ENCODE results near the gene ABHD1. TPM values are rescaled to one million over a fixed set of nuclear protein-coding genes. Genes with fewer than 3 reads are reported as not detected.
"Not testable (repeated sequence)": the region's sequence is repeated elsewhere in the genome, so short reads cannot be mapped to it uniquely, and the experiment has no call there.

ABHD1 gene
- total RNA-seq, 2 experiments from 2014 or later, result 0.17 to 0.19 TPM

- H3K27ac Mint-ChIP-seq, result no peak overlapping the region
- H3K27me3 Mint-ChIP-seq (ENCODE audit: low read depth), result no peaks in the 10 kb centered on the region
- no peaks in the 10 kb centered on the region for H3K9me3 Mint-ChIP-seq
- CTCF ChIA-PET, result interaction anchor here (0.6 to 4.7 kb wide), 8 partner anchors 10 to 204 kb away, joined by 3 to 33 read pairs (median 5); no protein-coding TSS in a partner anchor
- no peak for DNase-seq
- peaks cover 1% of the 10 kb centered on the region for H3K36me3 Mint-ChIP-seq (ENCODE audit: low read depth)
- H3K4me3 Mint-ChIP-seq, result no peak overlapping the region
- peaks cover 12% of the 10 kb centered on the region for H3K4me1 Mint-ChIP-seq (ENCODE audit: low read depth)
- intact Hi-C loops (cut with micrococcal nuclease), result loop anchor here (5.0 kb wide), 1 partner anchor 163 kb away; the partner anchor contains the start of gene SLC30A3
Measured at GRCh38 chr2:27099334-27099955, 24.2 kb upstream of the ABHD1 start.

- no peak overlapping the region for H3K4me3 Mint-ChIP-seq
- H3K9me3 Mint-ChIP-seq, result no peaks in the 10 kb centered on the region
- H3K27ac Mint-ChIP-seq, result no peak overlapping the region
- CTCF ChIA-PET, result interaction anchor here (1.0 to 4.7 kb wide), 7 partner anchors 8 to 203 kb away, joined by 3 to 33 read pairs (median 5); no protein-coding TSS in a partner anchor
- intact Hi-C loops (cut with micrococcal nuclease), result no loop called here
- H3K27me3 Mint-ChIP-seq (ENCODE audit: low read depth), result no peaks in the 10 kb centered on the region
- no peak for DNase-seq
- H3K4me1 Mint-ChIP-seq (ENCODE audit: low read depth), result peaks cover 12% of the 10 kb centered on the region
- peaks cover 1% of the 10 kb centered on the region for H3K36me3 Mint-ChIP-seq (ENCODE audit: low read depth)
Measured at GRCh38 chr2:27100036-27100435, 23.6 kb upstream of the ABHD1 start.

- CTCF ChIA-PET, result interaction anchor here (1.0 to 1.5 kb wide), 2 partner anchors 20 to 163 kb away, joined by 3 to 4 read pairs; no protein-coding TSS in a partner anchor
- no peak overlapping the region for H3K4me3 Mint-ChIP-seq
- intact Hi-C loops (cut with micrococcal nuclease), result no loop called here
- no peaks in the 10 kb centered on the region for H3K4me1 Mint-ChIP-seq (ENCODE audit: low read depth)
- H3K27me3 Mint-ChIP-seq (ENCODE audit: low read depth), result no peaks in the 10 kb centered on the region
- DNase-seq, result no peak
- peaks cover 1% of the 10 kb centered on the region for H3K36me3 Mint-ChIP-seq (ENCODE audit: low read depth)
- H3K27ac Mint-ChIP-seq, result no peak overlapping the region
- no peaks in the 10 kb centered on the region for H3K9me3 Mint-ChIP-seq
Measured at GRCh38 chr2:27102329-27102728, 21.3 kb upstream of the ABHD1 start.

- peaks cover 6% of the 10 kb centered on the region for H3K27me3 Mint-ChIP-seq (ENCODE audit: low read depth)
- no peak for DNase-seq
- H3K4me1 Mint-ChIP-seq (ENCODE audit: low read depth), result no peaks in the 10 kb centered on the region
- intact Hi-C loops (cut with micrococcal nuclease), result no loop called here
- no peaks in the 10 kb centered on the region for H3K9me3 Mint-ChIP-seq
- H3K27ac Mint-ChIP-seq, result no peak overlapping the region
- H3K4me3 Mint-ChIP-seq, result no peak overlapping the region
- CTCF ChIA-PET, result no interaction called here
- H3K36me3 Mint-ChIP-seq (ENCODE audit: low read depth), result peaks cover 6% of the 10 kb centered on the region
Measured at GRCh38 chr2:27105981-27106380, 17.6 kb upstream of the ABHD1 start.

- H3K27me3 Mint-ChIP-seq (ENCODE audit: low read depth), result peaks cover 6% of the 10 kb centered on the region
- no peak overlapping the region for H3K27ac Mint-ChIP-seq
- no peak overlapping the region for H3K4me3 Mint-ChIP-seq
- intact Hi-C loops (cut with micrococcal nuclease), result no loop called here
- H3K36me3 Mint-ChIP-seq (ENCODE audit: low read depth), result peaks cover 6% of the 10 kb centered on the region
- no peaks in the 10 kb centered on the region for H3K4me1 Mint-ChIP-seq (ENCODE audit: low read depth)
- CTCF ChIA-PET, result interaction anchor here (0.6 to 1.1 kb wide), 2 partner anchors 14 to 25 kb away, joined by 4 to 6 read pairs; no protein-coding TSS in a partner anchor
- no peaks in the 10 kb centered on the region for H3K9me3 Mint-ChIP-seq
- DNase-seq, result no peak
Measured at GRCh38 chr2:27108221-27108620, 15.4 kb upstream of the ABHD1 start.

- H3K4me1 Mint-ChIP-seq (ENCODE audit: low read depth), result no peaks in the 10 kb centered on the region
- H3K27me3 Mint-ChIP-seq (ENCODE audit: low read depth), result peaks cover 6% of the 10 kb centered on the region
- no peaks in the 10 kb centered on the region for H3K9me3 Mint-ChIP-seq
- H3K36me3 Mint-ChIP-seq (ENCODE audit: low read depth), result peaks cover 6% of the 10 kb centered on the region
- intact Hi-C loops (cut with micrococcal nuclease), result no loop called here
- no peak for DNase-seq
- CTCF ChIA-PET, result interaction anchor here (0.6 to 1.3 kb wide), 5 partner anchors 9 to 162 kb away, joined by 3 to 6 read pairs (median 3); no protein-coding TSS in a partner anchor
- no peak overlapping the region for H3K4me3 Mint-ChIP-seq
- H3K27ac Mint-ChIP-seq, result no peak overlapping the region
Measured at GRCh38 chr2:27109083-27109482, 14.5 kb upstream of the ABHD1 start.

GRCh38 chr2:27110603-27111352 is 12.8 kb upstream of the ABHD1 start:
- DNase-seq; H3K9me3 Mint-ChIP-seq; H3K27ac Mint-ChIP-seq; intact Hi-C loops (cut with micrococcal nuclease); H3K4me1 Mint-ChIP-seq (ENCODE audit: low read depth); H3K4me3 Mint-ChIP-seq; H3K27me3 Mint-ChIP-seq (ENCODE audit: low read depth); H3K36me3 Mint-ChIP-seq (ENCODE audit: low read depth): not testable (repeated sequence)
- CTCF ChIA-PET, result interaction anchor here (1.3 kb wide), 1 partner anchor 11 kb away, joined by 3 read pairs; no protein-coding TSS in a partner anchor

GRCh38 chr2:27111392-27112078 is 12.1 kb upstream of the ABHD1 start:
- H3K9me3 Mint-ChIP-seq; H3K4me1 Mint-ChIP-seq (ENCODE audit: low read depth); H3K27me3 Mint-ChIP-seq (ENCODE audit: low read depth); intact Hi-C loops (cut with micrococcal nuclease); H3K4me3 Mint-ChIP-seq; H3K27ac Mint-ChIP-seq; H3K36me3 Mint-ChIP-seq (ENCODE audit: low read depth); DNase-seq: not testable (repeated sequence)
- CTCF ChIA-PET, result interaction anchor here (0.6 kb wide), 2 partner anchors 77 to 95 kb away, joined by 3 read pairs; no protein-coding TSS in a partner anchor

- no peaks in the 10 kb centered on the region for H3K9me3 Mint-ChIP-seq
Measured at GRCh38 chr2:27115519-27115918, 8.1 kb upstream of the ABHD1 start.

GRCh38 chr2:27117995-27118524 is 5.6 kb upstream of the ABHD1 start:
- H3K27me3 Mint-ChIP-seq (ENCODE audit: low read depth), result peaks cover 22% of the 10 kb centered on the region
- peaks cover 10% of the 10 kb centered on the region for H3K4me1 Mint-ChIP-seq (ENCODE audit: low read depth)
- peak overlapping the region; percentile 58 for H3K4me3 Mint-ChIP-seq
- CTCF ChIA-PET, result interaction anchor here (0.7 to 1.0 kb wide), 2 partner anchors 18 to 52 kb away, joined by 3 read pairs; no protein-coding TSS in a partner anchor
- no peak overlapping the region for H3K27ac Mint-ChIP-seq
- H3K9me3 Mint-ChIP-seq, result no peaks in the 10 kb centered on the region
- no peak for DNase-seq
- peaks cover 3% of the 10 kb centered on the region for H3K36me3 Mint-ChIP-seq (ENCODE audit: low read depth)
- intact Hi-C loops (cut with micrococcal nuclease), result no loop called here

More at GRCh38 chr2:27115519-27115918, 8.1 kb upstream of the ABHD1 start:
- intact Hi-C loops (cut with micrococcal nuclease), result no loop called here
- peaks cover 9% of the 10 kb centered on the region for H3K4me1 Mint-ChIP-seq (ENCODE audit: low read depth)
- no peak for DNase-seq
- CTCF ChIA-PET, result interaction anchor here (1.3 kb wide), 1 partner anchor 22 kb away, joined by 3 read pairs; no protein-coding TSS in a partner anchor
- H3K27ac Mint-ChIP-seq, result no peak overlapping the region
- H3K36me3 Mint-ChIP-seq (ENCODE audit: low read depth), result peaks cover 3% of the 10 kb centered on the region
- H3K27me3 Mint-ChIP-seq (ENCODE audit: low read depth), result peaks cover 19% of the 10 kb centered on the region
- H3K4me3 Mint-ChIP-seq, result no peak overlapping the region

- Mint-ChIP-seq H3K36me3 (ENCODE audit: low read depth) (peaks cover 3% of the 10 kb centered on the region), H3K27ac (no peak within 1 kb of the TSS), H3K27me3 (ENCODE audit: low read depth) (peaks cover 22% of the 10 kb centered on the region), H3K4me3 (peak within 1 kb of the TSS; percentile 71), H3K9me3 (no peaks in the 10 kb centered on the region), H3K4me1 (ENCODE audit: low read depth) (peaks cover 15% of the 10 kb centered on the region)
- intact Hi-C loops (cut with micrococcal nuclease), result no loop called here
- CTCF ChIA-PET, result interaction anchor here (0.7 to 1.0 kb wide), 2 partner anchors 19 to 51 kb away, joined by 3 read pairs; no protein-coding TSS in a partner anchor
- DNase-seq, result no peak
Measured at GRCh38 chr2:27118525-27119329, 4.9 kb upstream of the ABHD1 start, which contains the start of gene CGREF1. Gene CGREF1 (minus strand): TSS chr2:27119128. CDS start chr2:27104366, 14,762 bp downstream.

Data from activated naive CD4-positive, alpha-beta T cell treated with anti-CD3 and anti-CD28 coated beads for 36 hours (primary cell).